Naive thymus-derived CD8-positive, alpha-beta T cell (primary cell): ENCODE data around the gene SNCAIP. TPM values are rescaled to one million over a fixed set of nuclear protein-coding genes. Genes with fewer than 3 reads are reported as not detected.
A peak's percentile ranks its signal among the peaks of the same experiment; 100 is the strongest.

ENCODE experiments used
- ATAC-seq, 2 donors: fragments of 150-1000 bp; cut with Tn5 transposase in 1 of 2; sonication (Bioruptor Pico), chemical (Tn5 transposase) in 1 of 2; 1 replicate in 1 of 2; 2 replicates in 1 of 2; pipeline ENCODE4 v1.10.0; 2021; ENCODE audit warnings: mild to moderate bottlenecking in 2 of 2, moderate library complexity in 2 of 2
- POLR2A ChIA-PET: fragments of 350-600 bp; sonication (Branson Sonifier 250); formaldehyde crosslinking; loops from one replicate; lab custom pipeline; 2021; ENCODE audit warnings: antibody characterized with exemption; lab: Charles Lee
- DNase-seq, 10 donors: peaks; one replicate each; pipeline versions ENCODE4 v3.0.0 to v3.0.0-alpha.2; 2020 to 2022
- H3K27ac Mint-ChIP-seq, 10 donors: one replicate each; pipeline ENCODE4 v1.8.0; 2020 to 2022; ENCODE audit warnings: mild to moderate bottlenecking in 10 of 10, mixed read lengths in 10 of 10, moderate library complexity in 4 of 10, inconsistent platforms in 1 of 10
- H3K27me3 Mint-ChIP-seq, 5 donors: one replicate each; pipeline ENCODE4 v1.8.0; 2021 to 2022; ENCODE audit warnings: mixed read lengths in 5 of 5
- H3K36me3 Mint-ChIP-seq, 3 donors: one replicate each; pipeline ENCODE4 v1.8.0; 2020 to 2022; ENCODE audit warnings: mixed read lengths in 3 of 3, mild to moderate bottlenecking in 2 of 3, inconsistent platforms in 1 of 3
- H3K4me1 Mint-ChIP-seq, 4 donors: one replicate each; pipeline ENCODE4 v1.8.0; 2021 to 2022; ENCODE audit warnings: mixed read lengths in 4 of 4
- H3K4me3 Mint-ChIP-seq, 10 donors: one replicate each; pipeline ENCODE4 v1.8.0; 2020 to 2022; ENCODE audit warnings: mild to moderate bottlenecking in 10 of 10, mixed read lengths in 10 of 10, moderate library complexity in 6 of 10, inconsistent platforms in 1 of 10
- H3K9me3 Mint-ChIP-seq, 9 donors: one replicate each; pipeline ENCODE4 v1.8.0; 2020 to 2022; ENCODE audit warnings: mixed read lengths in 9 of 9, mild to moderate bottlenecking in 3 of 9, inconsistent platforms in 1 of 9, moderate library complexity in 1 of 9
- polyA plus RNA-seq, 3 donors: library from polyadenylated mRNA; unstranded; fragments of 300-500 nt; fragmentation: Illumina TruSeq; gene quantifications; one replicate each; pipeline ENCODE4 v1.2.3, GENCODE V29; 2021
- total RNA-seq, 8 experiments: library from RNA in 2 of 8; stranded (reverse) in 2 of 8; gene quantifications; one replicate each; pipeline ENCODE4 v1.2.3 and lab custom pipeline; 2021 to 2026

The SNCAIP gene
- total and polyA plus RNA-seq, 5 experiments from 2014 or later = not detected

- ATAC-seq = no peak
- Mint-ChIP-seq H3K36me3 (no peaks in the 10 kb centered on the region), H3K4me3 (no peak overlapping the region), H3K27me3 (peaks cover 0 to 8% (median 6%) of the 10 kb centered on the region in 5 donors), H3K27ac (no peak overlapping the region), H3K4me1 (no peaks in the 10 kb centered on the region), H3K9me3 (peaks cover 0 to 5% (median 0%) of the 10 kb centered on the region in 9 donors)
- POLR2A ChIA-PET = no interaction called here
- DNase-seq = no peak
Measured at GRCh38 chr5:122297587-122298298, 14.3 kb upstream of the SNCAIP start.

- H3K4me1 Mint-ChIP-seq = no peaks in the 10 kb centered on the region
- ATAC-seq = no peak
- H3K27ac Mint-ChIP-seq = no peak overlapping the region
- no peaks in the 10 kb centered on the region for H3K36me3 Mint-ChIP-seq
- H3K4me3 Mint-ChIP-seq = no peak overlapping the region
- DNase-seq = no peak
- H3K9me3 Mint-ChIP-seq = peaks cover 0 to 3% (median 0%) of the 10 kb centered on the region in 9 donors
- peaks cover 0 to 7% (median 0%) of the 10 kb centered on the region in 5 donors for H3K27me3 Mint-ChIP-seq
- POLR2A ChIA-PET = no interaction called here
Measured at GRCh38 chr5:122300374-122300773, 11.7 kb upstream of the SNCAIP start.

GRCh38 chr5:122301016-122301415 lies 11.0 kb upstream of the SNCAIP start:
- no peak overlapping the region for H3K27ac Mint-ChIP-seq
- POLR2A ChIA-PET = no interaction called here
- no peak overlapping the region for H3K4me3 Mint-ChIP-seq
- no peak for ATAC-seq
- DNase-seq = no peak
- H3K36me3 Mint-ChIP-seq = no peaks in the 10 kb centered on the region
- H3K9me3 Mint-ChIP-seq = peaks cover 0 to 3% (median 0%) of the 10 kb centered on the region in 9 donors
- peaks cover 0 to 7% (median 1%) of the 10 kb centered on the region in 5 donors for H3K27me3 Mint-ChIP-seq
- H3K4me1 Mint-ChIP-seq = no peaks in the 10 kb centered on the region

GRCh38 chr5:122304471-122305215 lies 7.4 kb upstream of the SNCAIP start:
- H3K27ac Mint-ChIP-seq = no peak overlapping the region
- H3K9me3 Mint-ChIP-seq = peaks cover 0 to 13% (median 5%) of the 10 kb centered on the region in 9 donors
- POLR2A ChIA-PET = no interaction called here

GRCh38 chr5:122306461-122306860 lies 5.6 kb upstream of the SNCAIP start:
- Mint-ChIP-seq H3K4me3 (no peak overlapping the region), H3K4me1 (peaks cover 0 to 4% (median 3%) of the 10 kb centered on the region in 4 donors), H3K36me3 (peaks cover 0 to 4% (median 0%) of the 10 kb centered on the region in 3 donors), H3K27me3 (peaks cover 12 to 30% (median 24%) of the 10 kb centered on the region in 5 donors), H3K27ac (no peak overlapping the region), H3K9me3 (peaks cover 0 to 13% (median 5%) of the 10 kb centered on the region in 9 donors)
- no peak for DNase-seq
- POLR2A ChIA-PET = no interaction called here
- no peak for ATAC-seq

More at GRCh38 chr5:122304471-122305215, 7.4 kb upstream of the SNCAIP start:
- DNase-seq (no peak), ATAC-seq (no peak)
- Mint-ChIP-seq H3K4me3 (no peak overlapping the region), H3K36me3 (no peaks in the 10 kb centered on the region), H3K27me3 (peaks cover 2 to 12% (median 5%) of the 10 kb centered on the region in 5 donors), H3K4me1 (no peaks in the 10 kb centered on the region)

GRCh38 chr5:122310889-122311288 lies 1.1 kb upstream of the SNCAIP start:
- Mint-ChIP-seq H3K27ac (no peak overlapping the region), H3K9me3 (peaks cover 0 to 12% (median 5%) of the 10 kb centered on the region in 9 donors), H3K4me3 (peak overlapping the region in 5 of 10 donors; percentile 4 to 46 (median 19)), H3K4me1 (peaks cover 0 to 16% (median 14%) of the 10 kb centered on the region in 4 donors), H3K27me3 (peaks cover 33 to 63% (median 46%) of the 10 kb centered on the region in 5 donors), H3K36me3 (peaks cover 0 to 4% (median 0%) of the 10 kb centered on the region in 3 donors)
- DNase-seq (no peak), ATAC-seq (no peak)
- POLR2A ChIA-PET = no interaction called here

GRCh38 chr5:122311497-122311960 lies 508 bp upstream of the SNCAIP start:
- DNase-seq = no peak
- POLR2A ChIA-PET = no interaction called here
- no peak overlapping the region for H3K27ac Mint-ChIP-seq
- peaks cover 0 to 9% (median 4%) of the 10 kb centered on the region in 9 donors for H3K9me3 Mint-ChIP-seq
- peaks cover 0 to 16% (median 14%) of the 10 kb centered on the region in 4 donors for H3K4me1 Mint-ChIP-seq
- peaks cover 0 to 4% (median 0%) of the 10 kb centered on the region in 3 donors for H3K36me3 Mint-ChIP-seq
- peaks cover 33 to 64% (median 48%) of the 10 kb centered on the region in 5 donors for H3K27me3 Mint-ChIP-seq
- peak overlapping the region in 1 of 10 donors; percentile 46 for H3K4me3 Mint-ChIP-seq
- no peak for ATAC-seq

GRCh38 chr5:122312591-122313406 lies 762 bp downstream of the SNCAIP start:
- peaks cover 33 to 64% (median 48%) of the 10 kb centered on the region in 5 donors for H3K27me3 Mint-ChIP-seq
- ATAC-seq (no peak), DNase-seq (no peak)
- H3K9me3 Mint-ChIP-seq = peaks cover 0 to 7% (median 2%) of the 10 kb centered on the region in 9 donors
- H3K4me1 Mint-ChIP-seq = peaks cover 0 to 16% (median 14%) of the 10 kb centered on the region in 4 donors
- peak overlapping the region in 6 of 10 donors; percentile 43 to 67 (median 56) for H3K4me3 Mint-ChIP-seq
- POLR2A ChIA-PET = no interaction called here
- H3K36me3 Mint-ChIP-seq = peaks cover 0 to 4% (median 0%) of the 10 kb centered on the region in 3 donors
- H3K27ac Mint-ChIP-seq = no peak overlapping the region

GRCh38 chr5:122314036-122314435 lies 2.0 kb downstream of the SNCAIP start:
- ATAC-seq = no peak
- no peak for DNase-seq
- Mint-ChIP-seq H3K4me3 (no peak overlapping the region), H3K4me1 (peaks cover 0 to 16% (median 14%) of the 10 kb centered on the region in 4 donors), H3K36me3 (peaks cover 0 to 4% (median 0%) of the 10 kb centered on the region in 3 donors), H3K27me3 (peaks cover 33 to 65% (median 48%) of the 10 kb centered on the region in 5 donors), H3K9me3 (peaks cover 0 to 7% (median 2%) of the 10 kb centered on the region in 9 donors), H3K27ac (no peak overlapping the region)
- POLR2A ChIA-PET = no interaction called here

- peaks cover 0 to 4% (median 0%) of the 10 kb centered on the region in 3 donors for H3K36me3 Mint-ChIP-seq
- POLR2A ChIA-PET = no interaction called here
Measured at GRCh38 chr5:122315521-122315920, 3.5 kb downstream of the SNCAIP start.

GRCh38 chr5:122316656-122317055 lies 4.6 kb downstream of the SNCAIP start:
- peaks cover 0 to 11% (median 10%) of the 10 kb centered on the region in 4 donors for H3K4me1 Mint-ChIP-seq
- ATAC-seq (no peak), DNase-seq (no peak)
- H3K27me3 Mint-ChIP-seq = peaks cover 21 to 44% (median 28%) of the 10 kb centered on the region in 5 donors
- H3K36me3 Mint-ChIP-seq = no peaks in the 10 kb centered on the region
- no peak overlapping the region for H3K4me3 Mint-ChIP-seq
- H3K27ac Mint-ChIP-seq = no peak overlapping the region
- peaks cover 0 to 2% (median 0%) of the 10 kb centered on the region in 9 donors for H3K9me3 Mint-ChIP-seq
- POLR2A ChIA-PET = no interaction called here

More at GRCh38 chr5:122315521-122315920, 3.5 kb downstream of the SNCAIP start:
- DNase-seq = no peak
- Mint-ChIP-seq H3K4me1 (peaks cover 0 to 16% (median 14%) of the 10 kb centered on the region in 4 donors), H3K27ac (no peak overlapping the region), H3K27me3 (peaks cover 28 to 51% (median 37%) of the 10 kb centered on the region in 5 donors), H3K4me3 (no peak overlapping the region), H3K9me3 (peaks cover 0 to 5% (median 0%) of the 10 kb centered on the region in 9 donors)
- ATAC-seq = no peak

- no peak for ATAC-seq
- Mint-ChIP-seq H3K4me1 (no peaks in the 10 kb centered on the region), H3K9me3 (peaks cover 0 to 2% (median 0%) of the 10 kb centered on the region in 9 donors), H3K27me3 (peaks cover 2 to 19% (median 7%) of the 10 kb centered on the region in 5 donors), H3K36me3 (no peaks in the 10 kb centered on the region), H3K4me3 (no peak overlapping the region), H3K27ac (no peak overlapping the region)
- DNase-seq = no peak
- POLR2A ChIA-PET = no interaction called here
Measured at GRCh38 chr5:122319897-122320296, 7.9 kb downstream of the SNCAIP start.
